ENCODE measurements around the gene DNM2. TPM values are rescaled to one million over a fixed set of nuclear protein-coding genes. Genes with fewer than 3 reads are reported as not detected.

Gene DNM2
- total RNA-seq, 4 donors from 2014 or later: 73.6 to 115 (median 93.7) TPM

- Histone ChIP-seq H3K4me1 (peaks cover 7 to 19% (median 16%) of the 10 kb centered on the region in 4 donors), H3K36me3 (no peaks in the 10 kb centered on the region), H3K27ac (replicated peaks in 1 of 4) (no peak overlapping the region), H3K4me3 (no peak overlapping the region), H3K9me3 (peaks cover 0 to 6% (median 3%) of the 10 kb centered on the region in 4 donors), H3K27me3 (no peaks in the 10 kb centered on the region)
- no peak for DNase-seq (ENCODE audit: extremely low spot score)
- WGBS: 87% methylated on average over 10 of the region's 10 CpGs
- TF ChIP-seq, protein P1, sequence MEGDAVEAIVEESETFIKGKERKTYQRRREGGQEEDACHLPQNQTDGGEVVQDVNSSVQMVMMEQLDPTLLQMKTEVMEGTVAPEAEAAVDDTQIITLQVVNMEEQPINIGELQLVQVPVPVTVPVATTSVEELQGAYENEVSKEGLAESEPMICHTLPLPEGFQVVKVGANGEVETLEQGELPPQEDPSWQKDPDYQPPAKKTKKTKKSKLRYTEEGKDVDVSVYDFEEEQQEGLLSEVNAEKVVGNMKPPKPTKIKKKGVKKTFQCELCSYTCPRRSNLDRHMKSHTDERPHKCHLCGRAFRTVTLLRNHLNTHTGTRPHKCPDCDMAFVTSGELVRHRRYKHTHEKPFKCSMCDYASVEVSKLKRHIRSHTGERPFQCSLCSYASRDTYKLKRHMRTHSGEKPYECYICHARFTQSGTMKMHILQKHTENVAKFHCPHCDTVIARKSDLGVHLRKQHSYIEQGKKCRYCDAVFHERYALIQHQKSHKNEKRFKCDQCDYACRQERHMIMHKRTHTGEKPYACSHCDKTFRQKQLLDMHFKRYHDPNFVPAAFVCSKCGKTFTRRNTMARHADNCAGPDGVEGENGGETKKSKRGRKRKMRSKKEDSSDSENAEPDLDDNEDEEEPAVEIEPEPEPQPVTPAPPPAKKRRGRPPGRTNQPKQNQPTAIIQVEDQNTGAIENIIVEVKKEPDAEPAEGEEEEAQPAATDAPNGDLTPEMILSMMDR (IDR thresholded peaks at IDR 0.05): no peak
- TF ChIP-seq POLR2AphosphoS5 (IDR thresholded peaks at IDR 0.05): no peak
- TF ChIP-seq POLR2A (IDR thresholded peaks at IDR 0.05; ENCODE audit: low read depth): no peak
- TF ChIP-seq EP300 (IDR thresholded peaks at IDR 0.05): no peak
- intact Hi-C loops (cut with DNase I): no loop called here
Measured at GRCh38 chr19:10839114-10840050, 121.5 kb downstream of the DNM2 start.

DNA sequence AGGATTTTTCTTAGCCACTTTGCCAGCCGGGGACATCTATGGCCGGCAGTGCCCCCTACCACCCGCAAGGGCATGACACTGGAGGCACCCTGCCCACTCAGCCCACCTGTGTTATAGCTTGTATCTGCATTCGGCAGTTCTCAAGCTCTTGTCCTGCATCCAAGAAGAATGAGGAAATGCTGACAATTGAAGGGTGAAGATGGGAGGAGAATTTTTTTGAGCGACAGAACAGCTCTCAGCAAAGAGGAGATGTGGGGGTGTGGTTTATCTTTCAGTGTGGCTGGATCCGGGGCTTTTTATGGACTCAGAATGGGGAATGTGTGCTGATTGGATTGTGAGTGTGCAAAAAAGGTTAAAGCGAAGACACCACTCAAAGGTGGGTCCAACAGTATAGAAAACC, 124.9 kb downstream of the DNM2 start:
- peaks cover 0 to 13% (median 10%) of the 10 kb centered on the region in 4 donors for H3K9me3 ChIP-seq
- TF ChIP-seq POLR2AphosphoS5 (IDR thresholded peaks at IDR 0.05) (no peak), EP300 (IDR thresholded peaks at IDR 0.05) (no peak), POLR2A (IDR thresholded peaks at IDR 0.05; ENCODE audit: low read depth) (no peak)
- TF ChIP-seq, protein P1 (IDR thresholded peaks at IDR 0.05): no peak
- no peak overlapping the region for H3K27ac ChIP-seq (replicated peaks in 1 of 4)
- H3K4me1 ChIP-seq: no peaks in the 10 kb centered on the region
- H3K27me3 ChIP-seq: no peaks in the 10 kb centered on the region
- no peak overlapping the region for H3K4me3 ChIP-seq
- H3K36me3 ChIP-seq: no peaks in the 10 kb centered on the region
- WGBS: 78% methylated on average over 6 of the region's 7 CpGs
- intact Hi-C loops (cut with DNase I): no loop called here
- DNase-seq (ENCODE audit: extremely low spot score): no peak

DNA sequence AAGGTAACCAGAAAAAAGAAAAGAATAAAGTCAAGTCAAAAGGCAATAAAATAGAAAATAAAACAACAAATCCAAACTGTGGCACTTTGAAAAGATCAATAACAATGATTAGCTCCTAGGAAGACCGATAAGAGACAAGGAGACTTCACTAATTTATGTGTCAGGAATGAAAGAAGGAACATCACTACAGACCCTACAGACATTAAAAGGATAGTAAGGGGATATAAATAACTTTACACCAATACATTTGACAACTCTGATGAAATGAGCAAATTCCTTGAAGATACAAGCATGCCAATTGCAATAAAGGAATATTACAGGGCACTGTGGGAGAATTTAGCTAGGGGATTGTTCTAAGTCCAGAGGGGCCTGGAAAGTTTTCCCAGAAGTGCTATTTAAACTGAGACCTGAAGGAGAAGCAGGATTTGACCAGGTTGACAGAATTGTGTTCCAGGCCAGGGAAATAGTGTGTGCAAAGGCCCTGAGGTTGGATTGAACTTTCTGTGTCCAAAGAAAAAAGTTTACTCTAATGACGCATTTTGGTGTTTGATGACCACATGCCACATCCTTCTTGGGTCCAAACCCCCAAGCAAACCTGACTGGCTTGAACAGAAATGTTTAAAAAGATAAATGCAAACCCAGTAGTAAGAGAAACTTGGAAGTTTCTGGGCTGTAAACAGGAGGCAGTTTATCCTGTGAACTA, 128.8 kb downstream of the DNM2 start:
- intact Hi-C loops (cut with DNase I): no loop called here
- Histone ChIP-seq H3K4me3 (no peak overlapping the region), H3K27ac (replicated peaks in 1 of 4) (no peak overlapping the region), H3K4me1 (no peaks in the 10 kb centered on the region), H3K9me3 (peaks cover 0 to 13% (median 10%) of the 10 kb centered on the region in 4 donors), H3K27me3 (peaks cover 0 to 28% (median 6%) of the 10 kb centered on the region in 4 donors), H3K36me3 (no peaks in the 10 kb centered on the region)
- WGBS: 92% methylated on average over 2 of the region's 2 CpGs
- no peak for DNase-seq (ENCODE audit: extremely low spot score)
- TF ChIP-seq EP300 (IDR thresholded peaks at IDR 0.05): no peak

- intact Hi-C loops (cut with DNase I): no loop called here
Measured at GRCh38 chr19:10848230-10848856, 130.5 kb downstream of the DNM2 start, which contains the start of gene C19orf38. TSS of gene C19orf38 (plus strand) at chr19:10848415. CDS start at chr19:10848509, 94 bp downstream.

More at GRCh38 chr19:10848230-10848856, 130.5 kb downstream of the DNM2 start, which contains the start of gene C19orf38:
- 32% methylated on average over 13 of the region's 14 CpGs for WGBS
- no peak for DNase-seq (ENCODE audit: extremely low spot score)
- no peak within 1 kb of the TSS for H3K4me3 ChIP-seq
- H3K27me3 ChIP-seq: peaks cover 0 to 28% (median 6%) of the 10 kb centered on the region in 4 donors
- H3K27ac ChIP-seq (replicated peaks in 1 of 4): no peak within 1 kb of the TSS
- peaks cover 0 to 13% (median 10%) of the 10 kb centered on the region in 4 donors for H3K9me3 ChIP-seq
- TF ChIP-seq POLR2AphosphoS5 (IDR thresholded peaks at IDR 0.05) (no peak), EP300 (IDR thresholded peaks at IDR 0.05) (no peak), POLR2A (IDR thresholded peaks at IDR 0.05; ENCODE audit: low read depth) (no peak)
- TF ChIP-seq, protein P1 (IDR thresholded peaks at IDR 0.05): no peak
- H3K4me1 ChIP-seq: no peaks in the 10 kb centered on the region
- no peaks in the 10 kb centered on the region for H3K36me3 ChIP-seq
